ENCODE measurements around the gene VCX2.
"Not testable (repeated sequence)": the region's sequence is repeated elsewhere in the genome, so short reads cannot be mapped to it uniquely, and the experiment has no call there.

VCX2 gene

GRCh38 chrX:8171169-8171568 is at the start of gene VCX2:
TSS of gene VCX2 (minus strand) at chrX:8171267. CDS start at chrX:8170643, 624 bp downstream.
- DNase-seq, result not testable (repeated sequence)

- no peak for DNase-seq
Measured at GRCh38 chrX:8204943-8205342, 33.9 kb upstream of the VCX2 start.

DNA sequence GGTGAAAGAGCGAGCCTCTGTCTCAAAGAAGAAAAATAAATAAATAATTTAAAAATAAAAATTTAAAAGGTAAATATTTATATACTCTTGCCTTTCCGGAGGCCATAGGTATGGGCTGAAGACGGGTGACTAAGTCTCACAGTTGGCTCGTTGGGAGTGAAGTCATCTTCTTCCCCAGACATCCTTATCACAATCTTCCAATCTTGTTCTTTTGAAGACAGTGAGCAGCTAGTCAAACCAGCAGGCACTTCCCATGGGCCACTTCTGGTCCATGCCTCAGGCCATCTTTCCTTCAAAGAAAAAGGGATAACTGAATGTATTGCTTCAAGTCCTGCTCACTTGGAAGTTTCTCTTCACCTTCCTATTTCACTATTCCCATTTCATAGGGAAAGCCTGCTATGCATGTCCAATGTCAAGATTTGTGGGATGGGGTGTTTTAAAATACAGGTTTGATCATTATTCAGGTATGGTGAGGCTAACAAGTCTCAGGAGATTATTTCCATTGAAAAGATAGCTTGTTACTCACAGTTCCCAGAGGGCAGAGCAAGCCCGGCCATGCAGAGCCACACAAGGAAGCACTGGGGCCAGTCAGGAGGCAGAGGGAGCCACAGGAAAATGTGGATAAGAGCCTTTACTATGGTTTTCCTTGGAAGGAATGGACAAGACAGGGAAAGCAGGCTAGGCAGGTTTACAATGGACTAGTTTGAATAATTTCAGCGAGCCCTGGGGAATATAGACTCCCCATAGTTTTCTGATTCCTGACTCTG is 33.3 kb upstream of the VCX2 start:
- DNase-seq, result no peak

- DNase-seq, result no peak
Measured at GRCh38 chrX:8201896-8202331, 30.8 kb upstream of the VCX2 start.

- no peak for DNase-seq
Measured at GRCh38 chrX:8196776-8197175, 25.7 kb upstream of the VCX2 start.

DNA sequence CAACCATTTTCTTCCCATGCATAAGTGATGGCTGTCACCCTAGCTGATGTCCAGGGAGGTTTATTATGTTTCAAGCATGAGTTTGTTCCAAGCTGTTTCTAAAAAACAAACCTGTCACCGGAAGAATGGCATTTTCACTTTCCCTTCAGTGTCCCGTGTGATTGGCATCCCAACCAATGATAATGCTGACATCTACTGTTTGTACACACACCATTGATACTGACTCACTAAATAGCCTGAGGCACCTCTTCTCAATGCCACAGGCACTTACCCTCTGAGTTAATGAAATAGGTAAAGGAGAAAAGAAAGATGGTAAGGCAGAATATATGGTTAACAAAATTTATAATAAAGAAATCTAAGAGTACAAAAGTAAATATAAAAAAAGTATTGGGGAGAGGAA is 23.1 kb upstream of the VCX2 start:
- DNase-seq, result no peak

DNA sequence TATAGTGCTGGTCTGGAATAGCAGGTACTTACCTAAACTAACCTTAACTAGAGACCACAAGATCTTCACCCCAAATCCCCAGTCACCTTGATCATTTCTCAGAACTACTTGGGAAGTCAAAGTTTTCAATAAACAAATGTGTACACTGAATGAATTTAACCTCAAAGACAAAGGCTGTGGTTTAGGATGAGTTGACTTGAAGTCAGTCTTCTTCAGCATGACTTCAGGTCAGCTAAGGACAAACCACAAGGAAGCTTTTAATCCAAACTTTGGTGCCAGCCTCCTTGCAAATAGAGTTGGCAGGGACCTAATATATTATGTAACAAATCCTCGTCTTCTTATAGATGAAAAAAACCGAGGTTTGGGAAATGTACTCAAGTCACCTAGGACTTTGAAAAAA is 21.2 kb upstream of the VCX2 start:
- no peak for DNase-seq

GRCh38 chrX:8191022-8191421 is 20.0 kb upstream of the VCX2 start:
- DNase-seq, result no peak

DNA sequence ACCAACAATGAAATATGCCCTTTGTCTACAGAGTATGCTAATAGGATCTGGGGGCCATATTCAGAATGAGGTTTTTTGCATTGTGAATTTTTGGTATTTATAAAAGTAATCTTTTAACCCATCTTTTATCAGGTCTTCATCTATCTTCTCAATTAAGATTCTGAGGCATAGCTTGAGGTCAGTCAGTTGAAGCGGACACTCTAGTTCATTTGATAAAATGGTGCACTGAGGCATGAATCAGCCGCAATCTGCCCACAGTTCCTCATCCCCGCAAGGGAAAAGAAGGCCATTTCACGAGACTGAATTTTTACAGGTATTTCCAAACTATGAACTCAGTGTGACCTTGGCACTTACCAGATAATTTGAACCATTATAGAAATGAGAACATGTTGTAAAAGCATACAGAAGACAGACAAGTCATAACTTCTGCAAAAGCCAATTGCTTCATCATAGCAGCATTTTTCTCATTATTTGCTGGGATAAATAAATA is 19.3 kb upstream of the VCX2 start:
- no peak for DNase-seq

GRCh38 chrX:8189096-8189830 is 18.2 kb upstream of the VCX2 start:
- DNase-seq, result no peak

DNA sequence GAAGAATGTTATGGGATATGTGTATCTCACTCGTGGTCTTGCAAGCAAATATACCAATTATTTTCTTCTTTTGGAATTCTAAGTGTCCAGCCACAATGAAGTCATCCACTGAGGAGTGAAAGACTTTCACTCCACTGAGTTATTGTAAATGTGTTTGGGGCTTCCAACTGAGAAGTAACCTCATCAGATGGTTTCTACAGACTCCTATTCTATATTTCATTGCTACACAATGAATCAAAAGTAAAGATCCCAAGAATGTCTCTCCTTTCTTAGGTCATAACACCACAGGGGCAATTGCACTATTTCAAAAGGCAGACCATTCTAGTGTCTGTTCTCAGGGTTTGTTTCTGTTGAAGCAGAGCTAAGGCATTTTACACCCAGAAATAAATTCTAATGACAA is 12.3 kb upstream of the VCX2 start:
- DNase-seq, result no peak

DNA sequence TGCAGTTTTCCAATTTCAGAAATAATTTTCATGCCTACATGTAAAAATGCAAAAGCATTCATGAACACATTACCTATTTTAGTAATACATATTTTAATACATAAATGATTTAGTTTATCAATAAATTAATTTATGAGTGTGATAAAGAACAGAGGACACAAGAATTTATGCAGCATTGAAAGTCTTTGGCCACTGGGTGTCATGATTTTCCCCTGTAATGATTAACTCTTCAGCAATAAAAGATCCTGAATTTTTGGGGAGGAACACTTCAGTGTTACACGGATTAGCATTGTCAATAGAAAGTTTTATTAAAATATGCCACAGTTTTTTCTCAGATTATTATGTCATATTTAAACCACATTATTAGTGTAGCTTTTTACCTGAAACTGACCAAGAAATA is 8.6 kb upstream of the VCX2 start:
- DNase-seq, result no peak

DNA sequence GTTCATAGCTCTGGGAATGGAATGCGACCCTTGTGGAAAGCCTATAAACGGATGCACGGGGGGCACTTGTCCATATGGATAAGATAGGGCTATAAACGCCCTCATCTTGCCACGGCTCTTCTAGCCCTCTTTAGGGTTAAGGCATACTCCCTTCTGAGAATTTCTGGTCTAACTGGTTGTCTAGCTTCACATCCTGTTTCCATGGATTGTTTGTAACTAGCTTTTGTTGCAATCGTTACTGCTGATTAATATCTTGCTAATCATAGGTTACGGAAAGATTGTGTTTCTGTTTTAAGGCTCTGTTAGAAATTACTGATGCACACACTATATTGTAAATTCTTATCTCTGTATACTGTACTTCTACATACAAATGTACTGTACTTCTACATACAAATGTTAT is 17.1 kb downstream of the VCX2 start:
- not testable (repeated sequence) for DNase-seq

GRCh38 chrX:8147226-8147625 is 23.8 kb downstream of the VCX2 start:
- DNase-seq, result no peak

DNA sequence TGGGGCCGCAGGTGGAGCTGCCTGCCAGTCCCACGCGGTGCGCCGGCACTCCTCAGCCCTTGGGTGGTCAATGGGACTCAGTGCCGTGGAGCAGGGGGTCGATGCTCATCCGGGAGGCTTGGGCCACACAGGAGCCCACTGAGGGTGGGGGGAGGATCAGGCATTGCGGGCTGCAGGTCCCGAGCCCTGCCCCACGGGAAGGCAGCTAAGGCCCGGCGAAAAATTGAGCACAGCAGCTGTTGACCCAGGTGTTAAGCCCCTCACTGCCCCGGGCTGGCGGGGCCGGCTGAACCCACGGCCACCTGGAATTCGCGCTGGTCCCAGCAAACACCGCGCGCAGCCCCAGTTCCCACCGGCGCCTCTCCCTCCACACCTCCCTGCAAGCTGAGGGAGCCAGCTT is 26.1 kb downstream of the VCX2 start:
- no peak for DNase-seq

- DNase-seq, result no peak
Measured at GRCh38 chrX:8141896-8142295, 29.2 kb downstream of the VCX2 start.

DNA sequence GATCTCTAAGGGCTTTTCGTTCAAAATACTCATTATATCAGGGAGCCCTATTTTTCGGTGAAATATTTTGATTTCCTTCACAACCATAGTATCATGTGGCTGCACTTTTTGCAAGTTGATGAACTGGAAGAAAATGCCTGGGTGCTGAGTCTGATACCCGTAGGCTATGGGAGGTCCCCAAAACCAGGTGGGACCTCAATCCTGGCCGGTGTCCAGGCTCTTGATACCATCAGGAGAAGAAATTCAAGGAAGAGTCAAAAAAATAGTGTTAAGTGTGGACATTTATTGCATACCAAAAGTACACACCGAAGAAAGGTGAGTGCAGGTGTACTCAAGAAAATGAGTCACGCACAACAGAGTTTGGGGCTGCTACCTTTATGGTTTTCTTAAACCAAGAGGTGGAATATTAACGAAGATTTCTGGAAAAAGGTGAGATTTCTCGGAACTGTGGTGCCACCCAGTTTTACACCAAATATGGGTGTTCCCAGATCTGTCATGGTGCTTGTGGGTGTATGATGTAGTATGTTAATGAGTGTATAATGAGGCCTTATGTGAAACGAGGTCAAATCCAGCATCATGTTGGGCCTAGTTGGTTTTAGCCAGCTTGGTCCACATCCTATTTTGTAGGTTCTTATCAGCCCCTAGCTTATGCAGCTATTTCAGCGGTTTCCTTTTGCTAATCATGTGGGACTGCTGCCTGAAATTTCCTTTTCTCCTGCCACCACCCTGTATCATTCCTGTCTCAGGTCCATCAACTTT is 29.9 kb downstream of the VCX2 start:
- no peak for DNase-seq

DNA sequence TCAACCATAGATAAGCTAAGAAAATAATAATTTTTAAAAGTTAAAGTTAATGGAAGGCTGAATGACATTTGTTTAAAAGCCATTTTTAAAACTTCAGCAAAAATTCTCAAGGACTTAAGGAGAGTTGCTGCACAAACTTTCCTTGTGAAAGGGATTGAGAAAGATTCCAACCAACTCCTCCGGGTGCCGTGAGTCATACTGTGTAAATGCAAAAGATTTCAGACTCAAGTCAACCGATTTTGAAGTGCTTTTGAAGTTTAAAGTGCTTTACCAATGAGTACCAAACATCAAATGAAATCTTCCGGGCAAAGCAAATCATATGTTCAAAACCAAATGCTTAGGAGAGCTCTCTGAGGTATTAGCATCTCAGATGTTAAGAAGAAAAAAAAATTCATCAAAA is 31.4 kb downstream of the VCX2 start:
- no peak for DNase-seq

GRCh38 chrX:8138252-8138651 is 32.8 kb downstream of the VCX2 start:
- DNase-seq, result no peak

GRCh38 chrX:8126648-8127047 is 44.4 kb downstream of the VCX2 start:
- no peak for DNase-seq

DNA sequence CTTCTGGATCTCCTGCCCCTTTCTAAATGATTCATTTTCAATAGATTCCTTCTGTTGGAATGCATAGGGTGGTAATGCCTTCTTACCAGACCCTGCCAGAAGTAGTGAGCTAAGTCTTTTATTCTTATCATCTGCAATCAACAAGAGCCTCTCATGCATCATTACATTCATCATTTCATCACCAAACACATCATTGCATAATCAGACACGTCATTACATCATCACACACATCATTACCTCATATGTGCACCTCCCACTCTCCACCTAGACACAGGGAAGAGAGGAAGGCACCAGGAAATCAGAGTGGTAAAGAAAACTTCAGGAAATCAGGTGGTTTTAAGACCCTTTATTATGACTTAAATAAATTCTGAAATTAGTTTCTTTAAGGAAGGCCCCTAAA is 45.0 kb downstream of the VCX2 start:
- DNase-seq, result no peak

DNA sequence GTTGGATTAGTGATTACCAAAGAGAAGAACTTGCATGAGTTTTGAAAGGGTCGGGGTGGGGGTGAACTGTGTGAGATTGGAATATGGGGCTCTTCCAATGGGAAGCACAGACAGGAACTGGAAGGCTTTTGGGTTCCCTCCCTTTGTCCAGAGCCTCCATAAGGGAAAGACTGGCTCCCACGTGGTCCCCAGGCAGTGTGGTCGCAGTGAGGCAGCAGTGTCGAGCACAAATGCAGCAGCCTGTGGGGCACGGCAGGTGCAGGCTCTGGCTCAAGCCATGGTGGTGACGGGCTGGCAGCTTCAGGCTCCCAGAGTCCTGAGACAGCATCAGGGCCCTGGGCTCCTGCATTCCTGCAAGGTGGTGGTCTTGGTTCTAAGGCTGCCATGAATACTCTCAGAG is 45.5 kb downstream of the VCX2 start:
- no peak for DNase-seq

DNA sequence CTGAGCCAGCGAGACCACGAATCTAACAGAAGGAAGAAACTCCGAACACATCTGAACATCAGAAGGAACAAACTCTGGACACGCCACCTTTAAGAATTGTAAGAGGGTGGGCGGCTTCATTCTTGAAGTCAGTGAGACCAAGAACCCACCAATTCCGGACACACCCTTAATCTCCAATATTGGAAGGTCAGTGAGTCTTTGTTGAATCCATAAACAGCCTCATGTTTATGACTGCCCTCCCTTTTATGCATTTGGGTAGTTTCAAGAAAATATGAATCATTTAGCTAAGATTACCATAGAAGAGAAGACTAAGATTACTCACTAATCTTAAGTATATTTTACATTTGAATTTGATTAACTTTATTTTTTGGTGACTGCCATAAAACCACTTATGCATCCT is 48.5 kb downstream of the VCX2 start:
- no peak for DNase-seq

- not testable (repeated sequence) for DNase-seq
Measured at GRCh38 chrX:8121391-8121790, 49.7 kb downstream of the VCX2 start.

Measured in activated T-cell treated with anti-CD3 and anti-CD28 coated beads, Interleukin-2, amount 50 U/mL, for 48 hours (primary cell).